Measurements from ENCODE around the gene NEK4. TPM values are rescaled to one million over a fixed set of nuclear protein-coding genes. Genes with fewer than 3 reads are reported as not detected.

Gene NEK4
- total RNA-seq, 1 donor from 2014 or later = 25.1 TPM

DNA sequence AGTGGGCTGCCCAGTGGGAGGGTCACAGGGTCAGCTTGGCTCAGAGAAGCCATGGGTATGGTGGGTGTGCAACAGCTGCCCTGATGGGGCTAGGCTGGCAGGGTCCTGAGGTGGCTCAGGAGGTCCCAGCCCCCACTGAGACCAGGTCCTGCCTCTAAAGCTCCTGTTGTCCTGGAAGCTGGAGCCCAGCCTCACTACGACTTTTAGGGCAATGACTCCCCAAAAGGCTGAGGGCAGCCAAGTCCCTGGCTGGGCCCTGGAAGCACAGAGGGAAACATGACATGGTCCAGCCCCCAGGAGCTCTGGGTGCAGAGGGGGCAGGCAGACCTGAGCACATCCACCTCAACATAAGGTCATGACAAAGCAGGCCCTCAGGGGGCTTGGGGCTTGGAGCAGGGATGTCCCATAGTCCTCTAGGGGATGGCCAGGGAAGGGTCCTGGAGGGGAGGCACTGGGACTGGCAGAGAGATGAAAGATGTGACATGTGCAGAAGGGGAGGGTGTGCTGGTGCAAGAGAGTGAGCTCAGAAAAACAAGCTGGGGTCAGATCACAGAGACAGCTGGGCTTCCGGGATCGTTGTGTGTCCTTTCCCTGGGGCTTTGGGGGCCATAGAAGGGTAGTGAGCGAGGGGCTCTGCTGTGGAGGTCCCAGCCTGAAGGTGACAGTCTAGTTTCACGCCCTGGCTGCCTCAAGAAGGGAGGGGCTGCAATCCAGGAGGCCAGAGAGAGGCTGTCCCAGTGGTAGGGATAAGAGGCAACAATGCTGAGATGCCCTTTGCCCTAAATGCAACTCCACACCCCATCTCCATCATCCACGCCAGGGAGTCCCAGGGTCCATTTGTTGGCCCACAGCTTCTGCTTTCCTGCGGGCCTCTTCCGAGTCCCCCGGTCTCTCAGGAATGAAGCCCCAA is 23.2 kb upstream of the NEK4 start:
- intact Hi-C loops (cut with micrococcal nuclease) = no loop called here

GRCh38 chr3:52792961-52793695 is 22.4 kb upstream of the NEK4 start:
- intact Hi-C loops (cut with micrococcal nuclease) = no loop called here

- intact Hi-C loops (cut with micrococcal nuclease) = no loop called here
These were observed 21.7 kb upstream of the NEK4 start for GRCh38 chr3:52792413-52792812.

- intact Hi-C loops (cut with micrococcal nuclease) = no loop called here
These were observed 21.2 kb upstream of the NEK4 start for GRCh38 chr3:52791928-52792327.

GRCh38 chr3:52791366-52791765 is 20.6 kb upstream of the NEK4 start:
- intact Hi-C loops (cut with micrococcal nuclease) = no loop called here

GRCh38 chr3:52790741-52791140 is 20.0 kb upstream of the NEK4 start:
- intact Hi-C loops (cut with micrococcal nuclease) = no loop called here

DNA sequence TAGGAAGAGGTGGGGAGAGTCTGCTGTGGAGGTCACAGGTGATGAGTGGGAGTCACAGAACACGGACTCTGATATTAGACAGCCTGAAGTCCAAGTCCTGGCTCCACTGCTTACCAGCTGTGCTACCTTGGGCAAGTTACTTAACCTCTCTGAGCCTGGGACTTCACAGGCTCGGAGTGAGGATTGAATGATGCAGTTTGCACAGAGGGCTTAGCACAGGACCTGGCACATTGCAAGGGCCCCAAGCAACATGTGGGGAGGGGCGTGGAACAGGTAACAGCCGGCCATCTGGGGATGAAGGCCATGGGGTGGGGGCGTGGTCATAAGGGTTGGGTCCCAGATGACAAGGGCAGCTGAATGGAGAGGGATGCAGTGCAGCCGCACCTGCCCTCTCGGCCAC is 19.6 kb upstream of the NEK4 start:
- intact Hi-C loops (cut with micrococcal nuclease) = no loop called here

DNA sequence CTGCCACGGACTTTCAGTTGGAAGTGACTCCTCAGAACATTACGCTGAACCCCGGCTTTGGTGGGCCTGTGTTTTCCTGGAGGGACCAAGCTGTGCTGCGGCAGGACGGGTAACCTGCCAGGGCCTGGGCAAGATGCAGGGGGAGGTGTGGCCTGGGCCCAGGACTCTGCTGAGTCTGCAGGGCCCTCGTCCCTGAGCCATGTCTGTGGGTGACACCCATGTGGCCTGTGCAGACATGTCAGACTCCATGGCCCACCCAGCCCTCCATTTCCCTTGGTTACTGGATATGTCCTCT is 19.0 kb upstream of the NEK4 start:
- intact Hi-C loops (cut with micrococcal nuclease) = no loop called here

DNA sequence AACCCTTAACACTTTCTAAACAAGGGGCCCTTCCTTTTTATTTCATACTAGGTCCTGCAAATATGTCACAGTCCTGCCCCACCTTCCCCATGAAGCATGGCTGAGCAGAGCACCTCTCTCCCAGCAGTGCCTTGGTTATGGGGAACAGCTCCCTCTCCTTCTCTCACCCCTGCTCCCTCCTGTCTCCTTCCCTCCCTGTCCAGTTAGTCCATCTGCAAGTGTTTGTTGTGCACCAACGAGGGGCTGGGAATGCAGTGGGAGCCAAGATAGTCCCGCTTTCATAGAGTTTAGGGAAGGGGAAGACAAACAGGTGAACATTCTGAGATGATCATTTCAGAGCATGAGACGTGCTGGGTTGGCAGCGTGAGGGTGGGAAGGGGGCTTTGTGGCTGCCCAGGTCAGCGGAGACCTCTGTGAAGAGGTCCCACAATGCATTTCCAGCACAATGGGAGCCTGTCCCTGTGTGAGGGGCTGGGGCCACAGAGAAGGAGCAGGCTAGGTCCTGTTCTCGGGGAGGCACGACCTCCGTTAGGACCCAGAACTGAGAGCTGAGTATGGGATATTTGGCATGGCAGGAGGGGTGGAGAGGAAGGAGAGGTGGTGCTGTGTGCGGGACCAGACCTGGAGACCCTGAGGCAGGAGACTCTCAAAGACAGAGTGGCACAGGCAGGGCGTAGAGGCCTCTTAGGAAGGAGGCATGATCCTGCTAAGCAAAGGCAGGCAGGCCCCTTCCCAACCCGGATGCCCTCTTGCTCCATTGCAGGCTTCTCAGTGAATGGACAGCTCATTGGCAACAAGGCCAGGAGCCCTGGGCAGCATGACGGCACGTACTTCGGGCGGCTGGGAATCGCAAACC is 18.4 kb upstream of the NEK4 start:
- intact Hi-C loops (cut with micrococcal nuclease) = no loop called here

DNA sequence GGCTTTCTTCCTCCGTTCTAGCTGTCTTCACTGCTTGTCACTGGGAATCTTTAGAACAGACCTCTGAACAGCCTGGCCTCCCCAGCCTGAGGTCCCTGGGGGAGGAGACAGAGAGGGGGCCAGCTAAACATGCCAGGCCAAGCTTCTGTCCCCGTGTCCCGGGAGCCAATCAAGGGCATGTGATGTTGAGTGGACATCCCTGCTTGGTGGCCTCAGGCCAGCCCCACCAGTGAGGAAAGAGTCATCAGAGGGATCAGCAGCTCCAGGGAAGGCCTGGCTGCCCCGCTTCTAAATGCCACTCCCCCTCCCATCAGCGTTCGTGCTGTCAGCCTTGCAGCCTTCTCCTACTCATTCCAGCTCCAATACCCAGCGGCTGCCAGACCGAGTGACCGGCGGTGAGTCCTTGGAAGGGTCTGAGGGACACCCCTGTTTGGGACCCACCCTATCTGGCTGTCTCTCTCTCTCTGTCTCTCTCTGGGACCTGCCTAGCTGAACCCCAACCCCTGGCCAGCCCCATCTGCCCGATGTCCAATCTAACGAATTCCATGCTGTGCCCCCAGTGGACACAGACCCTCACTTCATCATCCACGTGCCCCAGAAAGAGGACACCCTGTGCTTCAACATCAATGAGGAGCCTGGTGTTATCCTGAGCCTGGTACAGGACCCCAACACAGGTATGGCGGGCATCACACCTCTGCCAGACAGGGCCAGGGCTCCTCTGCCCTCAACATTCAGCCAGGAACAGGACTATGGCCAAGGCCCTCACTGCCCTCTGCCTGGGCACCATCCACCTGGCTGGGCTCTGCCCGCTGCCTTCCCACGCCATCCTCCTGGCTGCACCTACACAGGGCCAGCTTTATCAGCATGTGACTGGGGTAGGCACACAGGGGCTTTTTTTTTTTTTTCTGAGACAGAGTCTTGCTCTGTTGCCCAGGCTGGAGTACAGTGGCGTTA is 17.2 kb upstream of the NEK4 start:
- intact Hi-C loops (cut with micrococcal nuclease) = no loop called here

GRCh38 chr3:52787246-52787645 is 16.5 kb upstream of the NEK4 start:
- intact Hi-C loops (cut with micrococcal nuclease) = no loop called here

GRCh38 chr3:52786330-52787215 is 15.8 kb upstream of the NEK4 start:
- intact Hi-C loops (cut with micrococcal nuclease) = no loop called here

DNA sequence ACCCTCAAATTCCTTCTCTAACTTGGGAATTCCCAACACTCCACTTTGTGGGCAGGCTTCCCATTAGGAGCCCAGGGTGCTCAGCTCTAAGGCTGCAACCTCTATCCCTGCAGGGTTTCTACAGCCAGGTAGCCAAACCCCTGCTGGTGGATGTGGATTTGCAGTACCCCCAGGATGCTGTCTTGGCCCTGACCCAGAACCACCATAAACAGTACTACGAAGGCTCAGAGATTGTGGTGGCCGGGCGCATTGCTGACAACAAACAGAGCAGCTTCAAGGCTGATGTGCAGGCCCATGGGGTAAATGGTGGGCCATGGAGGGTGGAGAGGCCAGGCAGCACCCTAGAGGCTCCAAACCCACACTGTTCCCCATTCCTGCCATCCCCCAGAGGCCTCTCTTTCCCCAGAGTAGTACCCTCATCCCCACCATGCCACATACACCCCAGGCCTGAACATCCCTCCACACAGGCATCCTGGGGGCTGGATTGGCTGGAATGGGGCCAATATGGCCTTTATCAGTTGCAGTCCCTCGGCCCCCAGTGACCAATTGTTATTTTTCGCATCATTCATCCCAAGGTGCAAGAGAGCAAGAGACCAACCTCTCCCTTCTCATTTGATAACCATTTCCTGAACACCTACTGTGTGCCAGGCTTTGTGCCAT is 14.3 kb upstream of the NEK4 start:
- intact Hi-C loops (cut with micrococcal nuclease) = no loop called here

- intact Hi-C loops (cut with micrococcal nuclease) = no loop called here
These were observed 13.4 kb upstream of the NEK4 start for GRCh38 chr3:52784021-52784621.

DNA sequence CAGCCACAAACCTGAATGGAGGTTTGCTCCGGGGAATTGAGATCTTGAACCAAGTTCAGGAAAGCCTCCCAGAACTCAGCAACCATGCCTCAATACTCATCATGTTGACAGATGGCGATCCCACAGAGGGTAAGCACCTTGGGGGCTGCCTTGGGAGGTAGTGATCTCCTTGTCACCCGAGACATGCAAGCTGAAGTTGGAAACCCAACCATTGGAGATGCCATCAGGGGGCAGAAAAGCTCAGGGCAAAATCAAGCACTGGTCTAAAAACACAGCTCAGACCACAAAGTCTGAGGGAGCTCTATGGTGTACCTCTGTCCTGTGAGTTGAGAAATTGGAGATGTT is 12.4 kb upstream of the NEK4 start:
- intact Hi-C loops (cut with micrococcal nuclease) = no loop called here

GRCh38 chr3:52782412-52783210 is 11.9 kb upstream of the NEK4 start:
- intact Hi-C loops (cut with micrococcal nuclease) = no loop called here

- intact Hi-C loops (cut with micrococcal nuclease) = no loop called here
These were observed 11.0 kb upstream of the NEK4 start for GRCh38 chr3:52781741-52782140.
